ENCODE measurements around the gene CYP4V2.

The CYP4V2 gene

GRCh38 chr4:186248643-186249042 is 57.3 kb downstream of the CYP4V2 start:
- Histone ChIP-seq H3K4me3 (ENCODE audit: severe bottlenecking) (no peak overlapping the region), H3K36me3 (ENCODE audit: low read depth) (no peaks in the 10 kb centered on the region), H3K27me3 (ENCODE audit: insufficient read depth, poor library complexity, severe bottlenecking) (no peaks in the 10 kb centered on the region), H3K9me3 (ENCODE audit: severe bottlenecking) (no peaks in the 10 kb centered on the region), H3K27ac (ENCODE audit: poor library complexity, severe bottlenecking) (no peak overlapping the region), H3K4me1 (ENCODE audit: insufficient read depth, poor library complexity, severe bottlenecking) (no peaks in the 10 kb centered on the region)
- DNase-seq (ENCODE audit: low spot score): no peak
- TF ChIP-seq, protein P1, sequence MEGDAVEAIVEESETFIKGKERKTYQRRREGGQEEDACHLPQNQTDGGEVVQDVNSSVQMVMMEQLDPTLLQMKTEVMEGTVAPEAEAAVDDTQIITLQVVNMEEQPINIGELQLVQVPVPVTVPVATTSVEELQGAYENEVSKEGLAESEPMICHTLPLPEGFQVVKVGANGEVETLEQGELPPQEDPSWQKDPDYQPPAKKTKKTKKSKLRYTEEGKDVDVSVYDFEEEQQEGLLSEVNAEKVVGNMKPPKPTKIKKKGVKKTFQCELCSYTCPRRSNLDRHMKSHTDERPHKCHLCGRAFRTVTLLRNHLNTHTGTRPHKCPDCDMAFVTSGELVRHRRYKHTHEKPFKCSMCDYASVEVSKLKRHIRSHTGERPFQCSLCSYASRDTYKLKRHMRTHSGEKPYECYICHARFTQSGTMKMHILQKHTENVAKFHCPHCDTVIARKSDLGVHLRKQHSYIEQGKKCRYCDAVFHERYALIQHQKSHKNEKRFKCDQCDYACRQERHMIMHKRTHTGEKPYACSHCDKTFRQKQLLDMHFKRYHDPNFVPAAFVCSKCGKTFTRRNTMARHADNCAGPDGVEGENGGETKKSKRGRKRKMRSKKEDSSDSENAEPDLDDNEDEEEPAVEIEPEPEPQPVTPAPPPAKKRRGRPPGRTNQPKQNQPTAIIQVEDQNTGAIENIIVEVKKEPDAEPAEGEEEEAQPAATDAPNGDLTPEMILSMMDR (IDR thresholded peaks at IDR 0.05; ENCODE audit: poor library complexity, severe bottlenecking): no peak
- no peak for ATAC-seq (ENCODE audit: low read depth)

GRCh38 chr4:186249785-186250754 is 58.7 kb downstream of the CYP4V2 start:
- no peak overlapping the region for H3K27ac ChIP-seq (ENCODE audit: poor library complexity, severe bottlenecking)

GRCh38 chr4:186250760-186251159 is 59.4 kb downstream of the CYP4V2 start:
- Histone ChIP-seq H3K27ac (ENCODE audit: poor library complexity, severe bottlenecking) (no peak overlapping the region), H3K27me3 (ENCODE audit: insufficient read depth, poor library complexity, severe bottlenecking) (no peaks in the 10 kb centered on the region), H3K4me3 (ENCODE audit: severe bottlenecking) (no peak overlapping the region), H3K4me1 (ENCODE audit: insufficient read depth, poor library complexity, severe bottlenecking) (no peaks in the 10 kb centered on the region), H3K9me3 (ENCODE audit: severe bottlenecking) (no peaks in the 10 kb centered on the region), H3K36me3 (ENCODE audit: low read depth) (no peaks in the 10 kb centered on the region)
- no peak for ATAC-seq (ENCODE audit: low read depth)
- TF ChIP-seq, protein P1 (IDR thresholded peaks at IDR 0.05; ENCODE audit: poor library complexity, severe bottlenecking): no peak
- no peak for DNase-seq (ENCODE audit: low spot score)

More at GRCh38 chr4:186249785-186250754, 58.7 kb downstream of the CYP4V2 start:
- TF ChIP-seq, protein P1 (IDR thresholded peaks at IDR 0.05; ENCODE audit: poor library complexity, severe bottlenecking): no peak
- H3K4me3 ChIP-seq (ENCODE audit: severe bottlenecking): no peak overlapping the region
- H3K9me3 ChIP-seq (ENCODE audit: severe bottlenecking): no peaks in the 10 kb centered on the region
- no peaks in the 10 kb centered on the region for H3K4me1 ChIP-seq (ENCODE audit: insufficient read depth, poor library complexity, severe bottlenecking)
- H3K36me3 ChIP-seq (ENCODE audit: low read depth): no peaks in the 10 kb centered on the region
- no peak for DNase-seq (ENCODE audit: low spot score)
- ATAC-seq (ENCODE audit: low read depth): peak; percentile 86
- H3K27me3 ChIP-seq (ENCODE audit: insufficient read depth, poor library complexity, severe bottlenecking): no peaks in the 10 kb centered on the region

- ATAC-seq (ENCODE audit: low read depth) (no peak), DNase-seq (ENCODE audit: low spot score) (no peak)
- H3K36me3 ChIP-seq (ENCODE audit: low read depth): no peaks in the 10 kb centered on the region
- no peaks in the 10 kb centered on the region for H3K9me3 ChIP-seq (ENCODE audit: severe bottlenecking)
- H3K4me3 ChIP-seq (ENCODE audit: severe bottlenecking): no peak overlapping the region
- no peak overlapping the region for H3K27ac ChIP-seq (ENCODE audit: poor library complexity, severe bottlenecking)
- TF ChIP-seq, protein P1 (IDR thresholded peaks at IDR 0.05; ENCODE audit: poor library complexity, severe bottlenecking): no peak
- H3K27me3 ChIP-seq (ENCODE audit: insufficient read depth, poor library complexity, severe bottlenecking): peaks cover 8% of the 10 kb centered on the region
- H3K4me1 ChIP-seq (ENCODE audit: insufficient read depth, poor library complexity, severe bottlenecking): no peaks in the 10 kb centered on the region
Measured at GRCh38 chr4:186255122-186255521, 63.8 kb downstream of the CYP4V2 start.

Data from RWPE2 (cell line).